Adrenal gland (tissue), 12 donors: ENCODE measurements around the gene CMTM8. TPM values are rescaled to one million over a fixed set of nuclear protein-coding genes. Genes with fewer than 3 reads are reported as not detected.

Experiments
- DNase-seq, 7 donors: peaks; one replicate each; pipeline ENCODE4 v3.0.0-alpha.2; 2019 to 2020
- H3K27ac ChIP-seq, 5 donors: fragments of 200-600 bp; sonication (generic) in 4 of 5; 1 replicate in 3 of 5; 2 replicates in 2 of 5; pipeline versions ENCODE4 v1.5.1 to v1.8.0; 2016 to 2020; ENCODE audit warnings: mild to moderate bottlenecking in 1 of 5
- H3K27me3 ChIP-seq: fragments of 200-600 bp; 2 replicates; pipeline ENCODE4 v1.8.0; 2021
- H3K36me3 ChIP-seq, 2 donors: fragments of 200-600 bp; replicated peaks in 1 of 2; 1 replicate in 1 of 2; 2 replicates in 1 of 2; pipeline versions ENCODE4 v1.5.1 to v1.8.0; 2018 to 2022
- H3K4me1 ChIP-seq, 2 donors: fragments of 200-600 bp; replicated peaks in 1 of 2; 1 replicate in 1 of 2; 2 replicates in 1 of 2; pipeline versions ENCODE4 v1.5.1 to v1.8.0; 2018 to 2021
- H3K4me3 ChIP-seq, 4 donors: fragments of 200-600 bp; sonication (generic) in 3 of 4; one replicate each; pipeline ENCODE4 v1.5.1; 2016 to 2018
- H3K9me3 ChIP-seq, 3 donors: fragments of 200-600 bp; sonication (generic) in 1 of 3; replicated peaks in 1 of 3; 1 replicate in 2 of 3; 2 replicates in 1 of 3; pipeline versions ENCODE4 v1.5.1 to v1.8.0; 2016 to 2021
- CTCF ChIP-seq, 6 experiments: fragments of 450-650 bp in 4 of 6; fragments of 200-600 bp in 2 of 6; sonication (generic) in 1 of 6; IDR thresholded peaks; 1 replicate in 5 of 6; 2 replicates in 1 of 6; pipeline versions ENCODE4 v1.5.1 to v1.8.0; 2016 to 2021; ENCODE audit warnings: antibody characterized with exemption in 6 of 6, mild to moderate bottlenecking in 2 of 6, moderate library complexity in 1 of 6
- POLR2A ChIP-seq, 2 donors: fragments of 450-650 bp; IDR thresholded peaks; one replicate each; pipeline ENCODE4 v1.6.1; 2017; ENCODE audit warnings: antibody characterized with exemption in 2 of 2, mild to moderate bottlenecking in 2 of 2, moderate library complexity in 1 of 2
- WGBS, 4 donors: extraction: QIAGEN DNeasy Blood & Tissue Kit in 2 of 4; methylation state at CpG; one replicate each; pipeline versions ENCODE4 v1.1.5 to v1.1.7; 2013 to 2017; 5-methylcytosine and 5-hydroxymethylcytosine counted together
- intact Hi-C, 2 donors: fragments of 100-400 bp; cut with DNase I; formaldehyde crosslinking; loops; one replicate each; pipeline versions ENCODE4 v1.14.1 to v1.15.0; 2022 to 2023
- polyA plus RNA-seq, 3 donors: library from polyadenylated mRNA; stranded (reverse); fragments of 200-250 nt in 2 of 3; fragments of 350-450 nt in 1 of 3; fragmentation: Illumina TruSeq in 1 of 3; extraction: RNeasy Lipid Tissue Mini Kit (QIAGEN cat#74804) in 1 of 3; gene quantifications; one replicate each; pipeline ENCODE4 v1.2.3, GENCODE V29; 2013 to 2014
- total RNA-seq, 9 donors: library from RNA; depleted of rRNA in 4 of 9; stranded (reverse); fragments of >200 nt in 4 of 9; fragments of 120-200 nt in 1 of 9; fragmentation: NEBNext Ultra II Directional in 1 of 9; extraction: Animal tissue kit (Norgen Biotek cat#: 25700) in 1 of 9; gene quantifications; one replicate each; pipeline versions ENCODE4 v1.1.0 to v1.2.4, GENCODE V29; 2013 to 2023
- donor health status: healthy with polysubstance abuse.
- donor health status: Bipolar disorder and iron deficiency.
- donor health status: DM: yes; HTN: yes; CAD: no.
- donor health status: DM: no; HTN: no; CAD: no.
- donor health status: DM: no; HTN: no; CAD: no.
- donor health status: DM: yes; HTN: yes; CAD: no.

CMTM8 gene
- total and polyA plus RNA-seq, 12 donors: 3.3 to 24.1 (median 16.0) TPM

GRCh38 chr3:32404714-32405113, 166.2 kb downstream of the CMTM8 start:
- Histone ChIP-seq H3K27me3 (no peaks in the 10 kb centered on the region), H3K27ac (no peak overlapping the region), H3K4me1 (peaks cover 14 to 21% of the 10 kb centered on the region in 2 donors), H3K4me3 (no peak overlapping the region), H3K9me3 (no peaks in the 10 kb centered on the region), H3K36me3 (no peaks in the 10 kb centered on the region)
- intact Hi-C loops: no loop called here
- TF ChIP-seq POLR2A (IDR thresholded peaks at IDR 0.05): no peak
- no peak for TF ChIP-seq CTCF (IDR thresholded peaks at IDR 0.05)
- DNase-seq: peak in 1 of 7 donors; percentile 37
- WGBS, 4 donors: 75 to 100% (median 83%) methylated on average over 1 of the region's 1 CpG

- DNase-seq: no peak
- Histone ChIP-seq H3K36me3 (no peaks in the 10 kb centered on the region), H3K27ac (no peak overlapping the region), H3K27me3 (no peaks in the 10 kb centered on the region), H3K4me3 (no peak overlapping the region), H3K9me3 (no peaks in the 10 kb centered on the region), H3K4me1 (peaks cover 14 to 21% of the 10 kb centered on the region in 2 donors)
- 41 to 58% (median 55%) methylated on average over 2 of the region's 2 CpGs for WGBS, 4 donors
- TF ChIP-seq POLR2A (IDR thresholded peaks at IDR 0.05) (no peak), CTCF (IDR thresholded peaks at IDR 0.05) (no peak)
- intact Hi-C loops: no loop called here
Measured at GRCh38 chr3:32405155-32405554, 166.7 kb downstream of the CMTM8 start.

- WGBS, 4 donors: 78 to 84% (median 82%) methylated on average over 7 of the region's 7 CpGs
- DNase-seq: no peak
- Histone ChIP-seq H3K9me3 (no peaks in the 10 kb centered on the region), H3K4me3 (no peak overlapping the region), H3K36me3 (no peaks in the 10 kb centered on the region), H3K4me1 (peaks cover 14 to 17% of the 10 kb centered on the region in 2 donors), H3K27ac (no peak overlapping the region), H3K27me3 (no peaks in the 10 kb centered on the region)
- TF ChIP-seq POLR2A (IDR thresholded peaks at IDR 0.05): no peak
- TF ChIP-seq CTCF (IDR thresholded peaks at IDR 0.05): no peak
- intact Hi-C loops: no loop called here
Measured at GRCh38 chr3:32405711-32406323, 167.3 kb downstream of the CMTM8 start.

- TF ChIP-seq POLR2A (IDR thresholded peaks at IDR 0.05) (no peak), CTCF (IDR thresholded peaks at IDR 0.05) (no peak)
- Histone ChIP-seq H3K27me3 (no peaks in the 10 kb centered on the region), H3K9me3 (no peaks in the 10 kb centered on the region), H3K27ac (peak overlapping the region in 2 of 5 donors; percentile 52 to 64), H3K36me3 (no peaks in the 10 kb centered on the region), H3K4me3 (no peak overlapping the region), H3K4me1 (peaks cover 8% of the 10 kb centered on the region in 2 donors)
- DNase-seq: peak in 1 of 7 donors; percentile 39
- WGBS, 4 donors: 78 to 86% (median 83%) methylated on average over 7 of the region's 7 CpGs
- intact Hi-C loops: no loop called here
Measured at GRCh38 chr3:32406486-32407408, 168.3 kb downstream of the CMTM8 start.
